Hematopoietic multipotent progenitor cell treated with erythropoietin and hydrocortisone succinate and interleukin-3 and kit ligand, for 6 days (in vitro differentiated cells): ENCODE results near the gene ICA1.
"Not testable (repeated sequence)": the region's sequence is repeated elsewhere in the genome, so short reads cannot be mapped to it uniquely, and the experiment has no call there.

Experiments used
- DNase-seq: peaks from one replicate; pipeline ENCODE4 v3.0.0-alpha.2; 2015

Gene ICA1

GRCh38 chr7:8261711-8262695 is at the start of gene ICA1:
ICA1 (minus strand) TSS chr7:8262167; CDS start chr7:8235926, 26,241 bp downstream.
- DNase-seq: peak; percentile 80

- no peak for DNase-seq
Measured at GRCh38 chr7:8310876-8311275, 48.9 kb upstream of the ICA1 start.

GRCh38 chr7:8305625-8306388 is 43.8 kb upstream of the ICA1 start:
- DNase-seq: no peak

GRCh38 chr7:8305104-8305503 is 43.1 kb upstream of the ICA1 start:
- DNase-seq: no peak

GRCh38 chr7:8303904-8304528 is 42.0 kb upstream of the ICA1 start:
- DNase-seq: no peak

GRCh38 chr7:8297023-8297422 is 35.1 kb upstream of the ICA1 start:
- DNase-seq: not testable (repeated sequence)

GRCh38 chr7:8296362-8296659 is 34.3 kb upstream of the ICA1 start:
- DNase-seq: peak; percentile 10

- DNase-seq: peak; percentile 94
Measured at GRCh38 chr7:8295638-8296361, 33.8 kb upstream of the ICA1 start.

- DNase-seq: no peak
Measured at GRCh38 chr7:8291397-8292141, 29.6 kb upstream of the ICA1 start.

GRCh38 chr7:8290645-8291308 is 28.8 kb upstream of the ICA1 start:
- DNase-seq: peak; percentile 22

- no peak for DNase-seq
Measured at GRCh38 chr7:8286118-8286517, 24.2 kb upstream of the ICA1 start.

- DNase-seq: no peak
Measured at GRCh38 chr7:8285155-8285554, 23.2 kb upstream of the ICA1 start.

- DNase-seq: no peak
Measured at GRCh38 chr7:8284606-8285005, 22.6 kb upstream of the ICA1 start.

- DNase-seq: no peak
Measured at GRCh38 chr7:8283968-8284367, 22.0 kb upstream of the ICA1 start.

GRCh38 chr7:8282871-8283270 is 20.9 kb upstream of the ICA1 start:
- no peak for DNase-seq

- no peak for DNase-seq
Measured at GRCh38 chr7:8282162-8282561, 20.2 kb upstream of the ICA1 start.

GRCh38 chr7:8278183-8278582 is 16.2 kb upstream of the ICA1 start:
- DNase-seq: no peak

- peak; percentile 27 for DNase-seq
Measured at GRCh38 chr7:8277394-8277982, 15.5 kb upstream of the ICA1 start.

GRCh38 chr7:8274589-8274988 is 12.6 kb upstream of the ICA1 start:
- no peak for DNase-seq

GRCh38 chr7:8271960-8272359 is 10.0 kb upstream of the ICA1 start:
- DNase-seq: no peak

GRCh38 chr7:8263048-8263447 is 1.1 kb upstream of the ICA1 start:
- no peak for DNase-seq
